GM19372 (cell line): ENCODE data around the gene POM121.
"Not testable (repeated sequence)": the region's sequence is repeated elsewhere in the genome, so short reads cannot be mapped to it uniquely, and the experiment has no call there.

Source experiments
- ATAC-seq: cut with Tn5 transposase; IDR thresholded peaks from one replicate; pipeline ENCODE4 v1.9.1; 2021; ENCODE audit warnings: mild to moderate bottlenecking, low read depth, moderate library complexity; ENCODE audit not compliant: unreplicated experiment

Gene POM121

DNA sequence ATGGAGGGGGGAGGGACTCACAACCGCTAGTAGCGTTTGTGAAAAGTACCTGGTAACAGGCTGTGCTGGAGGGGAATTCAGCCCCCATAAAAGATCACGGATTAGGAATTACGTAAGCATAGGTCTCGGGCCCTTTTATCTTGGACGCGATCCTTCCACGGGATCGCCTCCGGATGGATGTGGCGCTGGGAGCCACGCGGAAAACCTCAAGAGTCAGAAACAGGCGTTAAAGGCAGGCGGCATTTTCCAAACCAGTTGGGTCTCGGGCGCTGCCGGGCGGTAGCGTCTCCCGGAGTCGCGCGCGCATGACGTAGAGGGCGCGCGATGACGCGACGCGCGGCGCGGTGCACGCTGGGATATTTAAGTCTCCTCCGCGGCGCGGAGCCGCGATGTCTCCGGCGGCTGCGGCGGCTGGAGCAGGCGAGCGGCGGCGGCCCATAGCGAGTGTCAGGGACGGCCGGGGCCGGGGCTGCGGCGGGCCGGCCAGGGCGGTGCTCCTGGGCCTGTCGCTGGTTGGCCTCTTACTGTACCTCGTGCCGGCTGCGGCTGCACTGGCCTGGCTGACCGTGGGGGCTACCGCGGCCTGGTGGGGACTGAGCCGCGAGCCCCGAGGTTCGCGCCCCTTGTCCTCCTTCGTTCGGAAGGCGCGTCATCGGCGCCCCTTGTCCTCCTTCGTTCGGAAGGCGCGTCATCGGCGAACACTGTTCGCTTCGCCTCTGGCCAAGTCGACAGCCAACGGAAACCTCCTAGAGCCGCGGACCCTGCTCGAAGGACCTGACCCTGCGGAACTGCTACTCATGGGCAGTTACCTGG lies at the start of gene POM121:
Gene POM121, plus strand, starts transcription at position 363 of the 813 bp plus-strand sequence. Its CDS starts 27 bp downstream, at position 390.
- ATAC-seq, result peak; percentile 83

DNA sequence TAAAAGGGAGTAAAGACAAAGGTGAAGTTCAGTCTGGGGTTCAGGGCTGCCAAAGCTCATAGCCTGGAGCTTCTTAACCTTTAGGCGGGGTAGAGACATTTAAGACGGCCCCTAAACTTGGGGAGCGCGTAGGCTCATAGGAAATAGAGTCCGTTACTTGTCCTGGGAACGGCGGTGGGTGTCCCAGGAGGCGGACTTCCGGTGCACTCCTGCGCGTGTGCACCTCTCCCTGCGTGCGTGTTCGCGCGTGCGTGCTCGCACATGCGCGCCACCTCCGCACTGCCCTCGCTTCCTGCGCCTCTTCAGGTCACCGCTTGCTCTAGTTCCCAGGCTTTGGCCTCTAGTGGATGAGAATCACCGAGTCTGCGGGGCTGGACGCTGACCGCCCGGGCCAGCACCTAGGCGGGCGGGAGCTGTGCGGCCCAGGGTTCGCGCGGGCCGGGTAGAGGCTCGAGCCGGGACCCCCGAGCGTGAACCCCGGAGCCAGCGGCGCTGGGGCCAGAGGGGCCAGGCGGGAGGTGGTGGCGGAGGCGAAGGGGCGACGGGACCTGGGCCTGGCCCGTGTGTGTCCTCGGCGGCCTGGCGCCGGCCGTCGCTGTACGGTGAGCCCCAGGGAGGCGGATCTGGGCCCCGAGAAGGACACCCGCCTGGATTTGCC lies 45.7 kb upstream of the POM121 start:
- peak; percentile 99 for ATAC-seq

DNA sequence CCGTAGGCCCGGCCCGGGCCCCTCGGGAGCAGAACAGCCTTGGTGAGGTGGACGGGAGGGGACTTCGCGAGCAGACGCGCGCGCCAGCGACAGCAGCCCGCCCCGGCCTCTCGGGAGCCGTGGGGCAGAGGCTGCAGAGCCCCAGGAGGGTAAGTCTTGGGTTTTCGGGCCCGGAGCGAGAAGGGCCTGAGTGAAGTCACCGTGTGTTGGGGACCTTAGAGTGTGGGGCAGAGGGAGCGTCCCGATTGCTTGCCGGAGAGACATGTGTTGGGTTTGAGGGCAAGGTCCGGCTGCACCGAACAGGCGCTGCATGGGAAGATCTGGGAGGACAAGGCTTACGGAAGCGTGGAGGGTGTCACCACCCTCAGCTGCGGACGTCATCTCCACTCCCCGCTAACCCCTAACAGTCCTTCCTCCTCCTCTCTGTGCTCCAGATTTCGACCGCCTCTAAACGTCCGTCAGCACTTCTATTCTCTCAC lies 45.1 kb upstream of the POM121 start:
- not testable (repeated sequence) for ATAC-seq

- ATAC-seq, result not testable (repeated sequence)
Observed at GRCh38 chr7:72891750-72892149, 33.1 kb upstream of the POM121 start.

DNA sequence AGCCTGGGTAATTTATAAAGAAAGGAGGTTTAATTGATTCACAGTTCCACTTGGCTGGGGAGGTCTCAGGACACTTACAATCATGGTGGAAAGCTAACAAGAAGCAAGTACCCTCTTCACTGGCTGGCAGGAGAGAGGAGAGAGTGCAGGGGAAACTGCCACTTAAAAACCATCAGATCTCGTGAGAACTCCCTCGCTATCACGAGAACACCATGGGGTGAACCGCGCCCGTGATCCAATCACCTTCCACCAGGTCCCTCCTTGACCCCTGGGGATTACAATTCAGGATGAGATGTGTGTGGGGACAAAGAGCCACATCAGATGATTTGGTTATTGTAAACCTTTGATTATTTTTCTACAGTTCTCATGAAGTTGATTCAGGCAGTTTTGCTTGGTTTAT lies 20.2 kb upstream of the POM121 start:
- not testable (repeated sequence) for ATAC-seq

- not testable (repeated sequence) for ATAC-seq
Observed at GRCh38 chr7:72908422-72908821, 16.5 kb upstream of the POM121 start.

DNA sequence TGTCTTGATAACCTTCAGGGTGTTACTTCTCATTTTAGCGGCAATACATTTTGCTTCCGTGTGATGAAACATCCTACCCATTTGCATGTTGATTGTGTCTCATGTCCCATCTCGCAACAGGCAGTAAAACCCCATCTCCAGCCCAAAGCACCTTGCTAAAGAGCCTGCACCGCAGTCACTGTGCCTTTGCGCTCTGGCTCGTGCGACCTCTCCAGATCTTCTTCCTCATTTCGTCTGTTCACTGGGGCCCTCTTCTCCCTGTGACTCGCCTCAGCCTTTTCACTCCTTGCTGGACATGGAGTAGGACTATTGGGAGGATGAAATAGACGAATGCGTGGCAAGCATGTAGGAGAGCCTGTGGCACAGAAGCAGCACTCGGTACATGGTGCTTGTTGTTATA lies 13.5 kb upstream of the POM121 start:
- not testable (repeated sequence) for ATAC-seq

DNA sequence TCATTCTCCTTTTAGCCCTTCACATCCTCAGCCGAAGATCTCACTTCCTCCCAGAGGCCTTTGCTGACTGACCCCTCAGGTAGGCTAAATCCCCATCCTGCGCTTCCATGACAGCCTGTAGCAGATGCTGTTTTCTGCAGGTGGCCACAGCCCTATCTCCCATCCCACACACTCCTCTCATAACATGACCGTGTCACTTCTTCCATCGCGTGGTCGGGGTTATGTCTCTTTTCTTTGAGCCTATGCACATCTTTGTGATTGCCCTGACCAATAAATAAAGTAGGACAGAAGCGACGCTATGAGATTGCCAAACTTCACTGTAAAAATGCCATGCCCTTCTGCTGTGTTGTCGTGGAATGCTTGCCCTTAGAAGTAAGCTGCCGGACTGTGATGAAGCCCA lies 11.1 kb upstream of the POM121 start:
- not testable (repeated sequence) for ATAC-seq

- peak; percentile 79 for ATAC-seq
Observed at GRCh38 chr7:72914756-72915525, 10.0 kb upstream of the POM121 start.

DNA sequence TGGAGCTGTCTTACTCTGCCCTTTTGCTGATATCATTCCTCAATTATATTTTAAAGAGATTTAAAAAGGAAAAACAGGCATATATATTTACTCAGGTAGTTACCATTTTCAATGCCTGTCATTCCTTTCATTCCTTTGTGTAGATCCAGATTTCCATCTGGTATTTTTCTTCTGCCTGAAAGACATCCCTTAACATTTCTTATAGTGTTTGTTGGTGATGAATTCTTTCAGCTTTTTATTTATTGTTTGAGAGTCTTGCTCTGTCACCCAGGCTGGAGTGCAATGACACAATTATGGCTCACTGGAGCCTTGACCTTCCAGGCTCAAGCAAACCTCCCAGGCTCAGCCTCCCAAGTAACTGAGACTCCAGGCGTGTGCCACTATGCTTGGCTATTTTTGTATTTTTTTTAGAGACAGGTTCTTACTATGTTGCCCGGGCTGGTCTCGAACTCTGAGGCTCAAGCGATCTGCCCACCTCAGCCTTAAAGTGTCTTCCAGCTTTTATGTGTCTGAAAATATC lies 5.6 kb upstream of the POM121 start:
- no peak for ATAC-seq

- no peak for ATAC-seq
Observed at GRCh38 chr7:72924386-72924732, 536 bp upstream of the POM121 start.

DNA sequence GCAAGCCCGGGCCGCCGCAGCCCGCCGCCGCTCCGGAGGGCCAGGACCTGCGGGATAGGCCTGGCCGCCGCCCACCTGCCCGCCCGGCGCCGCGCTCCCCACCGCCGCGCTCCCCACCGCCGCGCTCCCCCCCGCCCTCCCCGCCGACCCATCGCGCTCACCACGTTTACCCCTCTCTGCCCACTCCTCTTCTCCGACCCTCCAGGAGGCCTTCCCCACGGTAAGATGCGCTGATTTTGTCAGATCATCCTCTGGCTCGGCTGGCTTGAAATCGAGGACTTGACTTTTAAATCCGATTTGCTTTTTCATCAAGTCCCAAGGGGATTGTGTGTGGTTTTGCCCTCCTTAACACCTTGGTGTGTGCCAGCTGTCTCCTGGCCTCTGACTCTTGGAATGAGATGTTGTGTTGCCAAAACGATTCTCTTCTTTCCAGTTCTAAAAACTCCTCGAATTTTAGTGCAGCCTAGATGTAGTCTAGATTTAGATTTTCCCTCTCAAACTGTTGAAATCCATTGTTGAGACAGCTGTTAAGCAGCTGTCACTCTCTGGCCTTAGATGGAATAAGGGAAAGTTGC lies 738 bp downstream of the POM121 start:
- no peak for ATAC-seq

DNA sequence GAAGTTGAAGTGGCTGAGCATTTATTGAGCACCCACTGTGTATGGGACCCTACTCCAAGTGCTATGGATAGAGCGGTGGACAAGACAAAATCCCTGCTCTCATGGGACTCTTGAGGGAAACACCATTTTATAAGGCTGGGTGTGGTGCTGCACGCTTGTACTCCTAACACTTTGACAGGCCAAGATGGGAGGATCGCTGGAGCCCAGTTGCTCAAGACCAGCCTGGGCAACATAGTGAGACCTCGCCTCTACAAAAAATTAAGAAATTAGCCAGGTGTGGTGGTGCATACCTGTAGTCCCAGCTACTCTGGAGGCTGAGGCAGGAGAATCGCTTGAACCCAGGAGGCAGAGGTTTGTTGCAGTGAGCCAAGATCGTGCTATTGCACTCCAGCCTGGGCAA lies 2.9 kb downstream of the POM121 start:
- ATAC-seq, result not testable (repeated sequence)

GRCh38 chr7:72928216-72928615 lies 3.3 kb downstream of the POM121 start:
- ATAC-seq, result not testable (repeated sequence)

DNA sequence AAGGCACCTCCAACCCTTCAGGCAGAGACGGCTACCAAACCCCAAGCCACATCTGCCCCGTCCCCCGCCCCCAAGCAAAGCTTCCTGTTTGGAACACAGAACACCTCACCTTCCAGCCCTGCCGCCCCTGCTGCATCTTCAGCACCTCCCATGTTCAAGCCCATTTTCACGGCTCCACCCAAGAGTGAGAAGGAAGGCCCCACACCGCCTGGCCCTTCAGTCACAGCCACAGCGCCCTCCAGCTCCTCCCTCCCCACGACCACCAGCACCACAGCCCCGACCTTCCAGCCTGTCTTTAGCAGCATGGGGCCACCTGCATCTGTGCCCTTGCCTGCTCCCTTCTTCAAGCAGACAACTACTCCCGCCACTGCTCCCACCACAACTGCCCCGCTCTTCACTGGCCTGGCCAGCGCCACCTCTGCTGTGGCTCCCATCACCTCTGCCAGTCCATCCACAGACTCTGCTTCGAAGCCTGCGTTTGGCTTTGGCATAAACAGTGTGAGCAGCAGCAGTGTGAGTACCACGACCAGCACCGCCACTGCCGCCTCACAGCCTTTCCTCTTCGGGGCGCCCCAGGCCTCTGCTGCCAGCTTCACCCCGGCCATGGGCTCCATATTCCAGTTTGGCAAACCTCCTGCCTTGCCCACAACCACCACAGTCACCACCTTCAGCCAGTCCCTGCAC lies 17.3 kb downstream of the POM121 start:
- ATAC-seq, result not testable (repeated sequence)

DNA sequence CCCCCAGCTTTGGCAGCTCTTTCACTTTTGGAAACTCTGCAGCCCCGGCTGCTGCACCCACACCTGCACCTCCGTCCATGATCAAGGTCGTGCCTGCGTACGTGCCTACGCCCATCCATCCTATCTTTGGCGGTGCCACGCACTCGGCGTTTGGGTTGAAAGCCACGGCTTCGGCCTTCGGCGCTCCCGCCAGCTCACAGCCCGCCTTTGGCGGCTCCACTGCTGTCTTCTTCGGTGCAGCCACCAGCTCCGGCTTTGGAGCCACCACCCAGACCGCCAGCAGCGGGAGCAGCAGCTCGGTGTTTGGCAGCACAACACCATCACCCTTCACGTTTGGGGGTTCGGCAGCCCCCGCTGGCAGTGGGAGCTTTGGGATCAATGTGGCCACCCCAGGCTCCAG lies 18.1 kb downstream of the POM121 start:
- ATAC-seq, result not testable (repeated sequence)

DNA sequence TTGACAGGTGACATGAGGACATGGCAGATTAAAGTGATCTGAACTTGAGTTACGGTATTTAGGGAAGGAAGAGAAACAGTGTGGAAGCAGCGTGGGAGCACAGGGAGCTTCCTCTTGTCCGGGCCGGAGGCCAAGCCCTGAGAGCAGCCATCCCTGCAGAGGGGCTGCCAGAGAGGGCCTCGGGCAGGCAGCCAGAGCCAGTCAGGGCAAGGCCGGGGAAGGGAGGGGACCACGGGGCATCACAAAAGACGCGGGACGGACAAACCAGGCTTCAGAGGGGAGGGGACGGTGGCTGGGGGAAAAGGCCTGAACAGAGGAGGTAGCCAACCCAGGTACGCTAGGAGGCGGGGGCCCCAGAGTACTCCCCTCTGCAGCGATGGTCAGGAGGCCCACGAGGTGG lies 20.0 kb downstream of the POM121 start:
- not testable (repeated sequence) for ATAC-seq

DNA sequence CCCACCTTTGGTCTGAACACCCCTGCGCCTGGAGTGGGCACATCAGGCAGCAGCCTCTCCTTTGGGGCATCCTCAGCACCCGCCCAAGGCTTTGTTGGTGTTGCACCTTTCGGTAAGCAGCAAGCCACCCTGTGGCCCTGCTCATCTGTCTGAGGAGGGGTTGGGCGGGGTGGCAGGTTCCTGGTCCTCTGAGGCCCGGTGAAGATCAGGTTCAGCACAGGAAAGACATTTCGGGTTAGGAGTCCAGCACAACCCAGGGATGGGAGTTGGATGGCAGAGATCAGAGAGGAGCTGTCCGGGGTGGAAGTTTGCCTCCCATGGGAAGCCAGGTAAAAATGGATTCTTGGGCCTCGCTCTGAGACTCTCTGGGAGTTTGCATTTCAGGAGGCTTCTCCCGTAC lies 20.7 kb downstream of the POM121 start:
- ATAC-seq, result not testable (repeated sequence)

- ATAC-seq, result not testable (repeated sequence)
Observed at GRCh38 chr7:72946130-72946745, 21.3 kb downstream of the POM121 start.
